Measurements from ENCODE around the gene SPG7.

Gene SPG7

GRCh38 chr16:89582614-89583196 lies 74.5 kb downstream of the SPG7 start:
- no peaks in the 10 kb centered on the region for H3K79me2 ChIP-seq (ENCODE audit: insufficient read depth, low read length)
- H3K36me3 ChIP-seq (ENCODE audit: insufficient read depth, low read length): no peaks in the 10 kb centered on the region
- no peak overlapping the region for H3K9ac ChIP-seq (ENCODE audit: low read length)
- H3K4me1 ChIP-seq (ENCODE audit: insufficient read depth, low read length, severe bottlenecking): no peaks in the 10 kb centered on the region
- no peaks in the 10 kb centered on the region for H4K20me1 ChIP-seq (ENCODE audit: insufficient read depth, low read length)
- no peaks in the 10 kb centered on the region for H3F3A ChIP-seq (ENCODE audit: insufficient read depth, low read length)
- H2AFZ ChIP-seq (ENCODE audit: low read length): no peak overlapping the region
- no peak overlapping the region for H3K4me2 ChIP-seq (ENCODE audit: low read length)
- H3K9me2 ChIP-seq (ENCODE audit: low read depth, low read length): no peaks in the 10 kb centered on the region
- H3K27me3 ChIP-seq (ENCODE audit: insufficient read depth, low read length): no peaks in the 10 kb centered on the region
- H3K4me3 ChIP-seq (ENCODE audit: low read depth, low read length, poor library complexity, severe bottlenecking): no peak overlapping the region
- H3K9me3 ChIP-seq (ENCODE audit: low read length): no peaks in the 10 kb centered on the region
- TF ChIP-seq EZH2 (IDR thresholded peaks at IDR 0.05; ENCODE audit: borderline replicate concordance, low read length) (no peak), CTCF (IDR thresholded peaks at IDR 0.05; ENCODE audit: low read length) (no peak)
- H3K27ac ChIP-seq (ENCODE audit: low read depth, low read length, poor library complexity, severe bottlenecking): no peak overlapping the region

GRCh38 chr16:89583197-89583894 lies 75.1 kb downstream of the SPG7 start:
- Histone ChIP-seq H3K9me2 (ENCODE audit: low read depth, low read length) (no peaks in the 10 kb centered on the region), H3F3A (ENCODE audit: insufficient read depth, low read length) (no peaks in the 10 kb centered on the region), H3K4me2 (ENCODE audit: low read length) (no peak overlapping the region), H3K4me3 (ENCODE audit: low read depth, low read length, poor library complexity, severe bottlenecking) (no peak overlapping the region), H3K27ac (ENCODE audit: low read depth, low read length, poor library complexity, severe bottlenecking) (no peak overlapping the region), H3K27me3 (ENCODE audit: insufficient read depth, low read length) (no peaks in the 10 kb centered on the region), H3K79me2 (ENCODE audit: insufficient read depth, low read length) (no peaks in the 10 kb centered on the region), H4K20me1 (ENCODE audit: insufficient read depth, low read length) (no peaks in the 10 kb centered on the region), H3K9ac (ENCODE audit: low read length) (no peak overlapping the region), H3K36me3 (ENCODE audit: insufficient read depth, low read length) (no peaks in the 10 kb centered on the region), H3K9me3 (ENCODE audit: low read length) (no peaks in the 10 kb centered on the region), H3K4me1 (ENCODE audit: insufficient read depth, low read length, severe bottlenecking) (no peaks in the 10 kb centered on the region), H2AFZ (ENCODE audit: low read length) (no peak overlapping the region)
- TF ChIP-seq EZH2 (IDR thresholded peaks at IDR 0.05; ENCODE audit: borderline replicate concordance, low read length) (no peak), CTCF (IDR thresholded peaks at IDR 0.05; ENCODE audit: low read length) (no peak)

- TF ChIP-seq CTCF (IDR thresholded peaks at IDR 0.05; ENCODE audit: low read length): no peak
- no peak for TF ChIP-seq EZH2 (IDR thresholded peaks at IDR 0.05; ENCODE audit: borderline replicate concordance, low read length)
- Histone ChIP-seq H3K4me2 (ENCODE audit: low read length) (no peak overlapping the region), H3F3A (ENCODE audit: insufficient read depth, low read length) (no peaks in the 10 kb centered on the region)
Observed at GRCh38 chr16:89583895-89584644, 75.9 kb downstream of the SPG7 start.

More at GRCh38 chr16:89583895-89584644, 75.9 kb downstream of the SPG7 start:
- Histone ChIP-seq H3K4me3 (ENCODE audit: low read depth, low read length, poor library complexity, severe bottlenecking) (no peak overlapping the region), H3K27me3 (ENCODE audit: insufficient read depth, low read length) (no peaks in the 10 kb centered on the region; the same call in 1 of the 2 replicates), H2AFZ (ENCODE audit: low read length) (no peak overlapping the region), H3K27ac (ENCODE audit: low read depth, low read length, poor library complexity, severe bottlenecking) (no peak overlapping the region), H3K79me2 (ENCODE audit: insufficient read depth, low read length) (no peaks in the 10 kb centered on the region), H3K9ac (ENCODE audit: low read length) (no peak overlapping the region), H3K36me3 (ENCODE audit: insufficient read depth, low read length) (no peaks in the 10 kb centered on the region), H3K4me1 (ENCODE audit: insufficient read depth, low read length, severe bottlenecking) (no peaks in the 10 kb centered on the region), H3K9me3 (ENCODE audit: low read length) (no peaks in the 10 kb centered on the region), H3K9me2 (ENCODE audit: low read depth, low read length) (no peaks in the 10 kb centered on the region), H4K20me1 (ENCODE audit: insufficient read depth, low read length) (no peaks in the 10 kb centered on the region)
